ENCODE results near the gene SPATA9. TPM values are rescaled to one million over a fixed set of nuclear protein-coding genes. Genes with fewer than 3 reads are reported as not detected.
"Not testable (repeated sequence)": the region's sequence is repeated elsewhere in the genome, so short reads cannot be mapped to it uniquely, and the experiment has no call there.

Gene SPATA9
- total RNA-seq, 1 donor from 2014 or later, result not detected

GRCh38 chr5:95715799-95716461 lies 33.1 kb upstream of the SPATA9 start:
- no peak overlapping the region for H3K4me3 ChIP-seq (ENCODE audit: low read depth, low read length)
- DNase-seq (ENCODE audit: low read depth), result peak; percentile 53
- TF ChIP-seq, protein P1, sequence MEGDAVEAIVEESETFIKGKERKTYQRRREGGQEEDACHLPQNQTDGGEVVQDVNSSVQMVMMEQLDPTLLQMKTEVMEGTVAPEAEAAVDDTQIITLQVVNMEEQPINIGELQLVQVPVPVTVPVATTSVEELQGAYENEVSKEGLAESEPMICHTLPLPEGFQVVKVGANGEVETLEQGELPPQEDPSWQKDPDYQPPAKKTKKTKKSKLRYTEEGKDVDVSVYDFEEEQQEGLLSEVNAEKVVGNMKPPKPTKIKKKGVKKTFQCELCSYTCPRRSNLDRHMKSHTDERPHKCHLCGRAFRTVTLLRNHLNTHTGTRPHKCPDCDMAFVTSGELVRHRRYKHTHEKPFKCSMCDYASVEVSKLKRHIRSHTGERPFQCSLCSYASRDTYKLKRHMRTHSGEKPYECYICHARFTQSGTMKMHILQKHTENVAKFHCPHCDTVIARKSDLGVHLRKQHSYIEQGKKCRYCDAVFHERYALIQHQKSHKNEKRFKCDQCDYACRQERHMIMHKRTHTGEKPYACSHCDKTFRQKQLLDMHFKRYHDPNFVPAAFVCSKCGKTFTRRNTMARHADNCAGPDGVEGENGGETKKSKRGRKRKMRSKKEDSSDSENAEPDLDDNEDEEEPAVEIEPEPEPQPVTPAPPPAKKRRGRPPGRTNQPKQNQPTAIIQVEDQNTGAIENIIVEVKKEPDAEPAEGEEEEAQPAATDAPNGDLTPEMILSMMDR (conservative IDR thresholded peaks at IDR 0.05; ENCODE audit: low read depth, low read length), result no peak

DNA sequence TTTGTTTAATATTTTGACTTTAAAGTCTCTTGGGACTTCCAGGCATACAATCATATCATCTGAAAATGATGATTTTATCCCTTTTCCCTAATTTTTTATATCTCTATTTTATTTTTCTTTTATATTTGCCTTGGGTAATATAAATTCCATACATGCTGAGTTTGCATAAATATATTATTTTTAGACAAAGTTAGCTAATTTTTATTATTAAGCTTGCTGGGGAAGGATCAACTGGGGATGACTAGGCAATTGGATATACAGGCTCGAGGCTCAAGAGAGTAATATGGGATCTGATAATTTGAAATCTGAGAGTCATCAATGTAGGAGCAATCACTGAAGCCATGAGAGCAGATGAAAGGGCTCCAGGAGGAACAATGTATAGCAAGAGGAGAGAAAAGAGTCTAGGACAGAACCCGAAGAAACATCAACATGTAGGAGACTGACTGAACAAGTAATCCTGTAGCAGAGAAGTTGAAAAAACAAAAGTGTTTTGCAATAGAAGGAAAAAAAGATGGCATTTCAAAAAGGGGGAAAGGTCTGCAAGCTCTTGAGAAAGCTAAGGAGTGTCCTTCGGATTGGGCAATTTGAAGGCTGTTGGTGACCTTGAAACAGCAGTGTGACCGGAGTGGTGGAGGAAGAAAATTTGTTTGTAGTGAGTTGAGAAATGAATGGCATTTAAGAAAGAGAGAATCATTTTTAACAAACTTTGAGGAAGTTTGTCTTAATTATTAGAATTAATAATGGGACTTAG lies 31.3 kb upstream of the SPATA9 start:
- H3K4me3 ChIP-seq (ENCODE audit: low read depth, low read length), result no peak overlapping the region

DNA sequence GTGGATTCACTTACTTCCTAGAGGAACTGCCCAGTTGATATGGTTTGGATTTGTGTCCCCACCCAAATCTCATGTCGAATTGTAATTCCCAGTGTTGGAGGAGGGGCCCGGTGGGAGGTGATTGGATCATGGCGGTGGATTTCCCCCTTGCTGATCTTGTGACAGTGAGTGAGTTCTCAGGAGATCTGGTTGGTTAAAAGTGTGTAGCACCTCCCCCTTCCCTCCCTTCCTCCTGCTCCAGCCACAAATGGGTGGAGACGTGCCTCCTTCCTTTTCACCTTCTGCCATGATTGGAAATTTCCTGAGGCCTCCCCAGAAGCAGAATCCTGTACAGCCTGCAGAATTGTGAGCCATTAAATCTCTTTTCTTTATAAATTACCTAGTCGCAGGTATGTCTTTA lies 30.5 kb upstream of the SPATA9 start:
- DNase-seq (ENCODE audit: low read depth); H3K4me3 ChIP-seq (ENCODE audit: low read depth, low read length): not testable (repeated sequence)

More for the DNA sequence above, 31.3 kb upstream of the SPATA9 start:
- TF ChIP-seq, protein P1 (conservative IDR thresholded peaks at IDR 0.05; ENCODE audit: low read depth, low read length), result no peak
- DNase-seq (ENCODE audit: low read depth), result no peak

GRCh38 chr5:95712347-95712958 lies 29.7 kb upstream of the SPATA9 start:
- TF ChIP-seq, protein P1 (conservative IDR thresholded peaks at IDR 0.05; ENCODE audit: low read depth, low read length), result no peak
- no peak overlapping the region for H3K4me3 ChIP-seq (ENCODE audit: low read depth, low read length)
- DNase-seq (ENCODE audit: low read depth), result peak; percentile 66

DNA sequence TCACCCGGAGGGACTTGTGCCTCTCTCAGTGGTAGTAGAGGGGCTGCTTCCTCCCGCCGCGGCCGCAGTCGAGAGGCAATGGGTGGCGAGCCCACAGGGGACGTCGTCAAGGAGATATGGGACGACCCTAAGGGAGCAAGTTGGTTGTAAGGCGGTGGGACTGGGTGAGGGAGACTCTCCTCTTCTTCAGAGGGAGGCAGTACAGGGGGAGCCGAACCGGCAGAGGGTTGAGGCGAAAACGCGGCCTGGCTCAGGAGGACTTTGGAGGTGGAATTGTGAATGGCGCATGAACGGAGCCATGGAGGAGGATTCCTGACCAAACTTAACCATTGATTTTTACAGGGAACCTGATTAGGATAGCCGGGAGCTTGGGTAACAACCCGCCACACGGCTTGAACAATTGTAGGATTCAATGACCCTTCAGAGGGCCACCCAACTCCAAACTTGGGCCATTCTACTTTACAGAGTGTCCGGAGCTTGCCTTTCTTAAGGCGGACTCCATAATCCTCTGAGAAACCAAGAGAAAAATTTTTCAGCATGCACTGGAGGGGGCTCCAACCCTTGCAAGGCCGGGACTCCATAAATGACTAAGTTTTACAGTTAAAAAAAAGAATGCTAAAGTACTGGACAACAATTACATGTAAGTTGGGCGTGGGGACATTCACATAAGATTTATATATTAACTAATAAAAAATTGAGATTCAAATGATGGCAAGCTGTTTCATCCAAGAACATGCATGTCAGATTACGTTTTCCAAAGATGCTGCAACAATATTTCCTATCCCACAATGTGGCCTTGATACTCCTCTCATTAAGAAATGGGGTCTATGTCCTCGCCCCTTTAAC lies 28.9 kb upstream of the SPATA9 start:
- no peak overlapping the region for H3K4me3 ChIP-seq (ENCODE audit: low read depth, low read length)
- no peak for DNase-seq (ENCODE audit: low read depth)
- TF ChIP-seq, protein P1 (conservative IDR thresholded peaks at IDR 0.05; ENCODE audit: low read depth, low read length), result no peak

- not testable (repeated sequence) for H3K4me3 ChIP-seq (ENCODE audit: low read depth, low read length); DNase-seq (ENCODE audit: low read depth)
Observed at GRCh38 chr5:95710651-95711500, 28.1 kb upstream of the SPATA9 start.

- no peak for DNase-seq (ENCODE audit: low read depth)
- TF ChIP-seq, protein P1 (conservative IDR thresholded peaks at IDR 0.05; ENCODE audit: low read depth, low read length), result no peak
Observed at GRCh38 chr5:95709967-95710650, 27.3 kb upstream of the SPATA9 start.

More at GRCh38 chr5:95709967-95710650, 27.3 kb upstream of the SPATA9 start:
- no peak overlapping the region for H3K4me3 ChIP-seq (ENCODE audit: low read depth, low read length)
